NCI-H146 treated with DMSO at 0.1 percent for 48 hours (cell line): ENCODE measurements around the gene SPATA7.

Experiments
- DNase-seq: peaks from one replicate; lab custom pipeline; 2025; ENCODE audit not compliant: unreplicated experiment; lab: John Stamatoyannopoulos, UW

Gene SPATA7

GRCh38 chr14:88479574-88479987 lies 94.1 kb downstream of the SPATA7 start:
- DNase-seq: no peak

GRCh38 chr14:88481059-88481458 lies 95.6 kb downstream of the SPATA7 start:
- no peak for DNase-seq

- no peak for DNase-seq
Measured at GRCh38 chr14:88481794-88482193, 96.3 kb downstream of the SPATA7 start.

- DNase-seq: no peak
Measured at GRCh38 chr14:88482524-88482923, 97.1 kb downstream of the SPATA7 start.
